HG02798 (cell line): ENCODE data around the gene BZW2.
A peak's percentile ranks its signal among the peaks of the same experiment; 100 is the strongest.
"Not testable (repeated sequence)": the region's sequence is repeated elsewhere in the genome, so short reads cannot be mapped to it uniquely, and the experiment has no call there.

Experiments used
- ATAC-seq: cut with Tn5 transposase; IDR thresholded peaks from one replicate; pipeline ENCODE4 v1.9.1; 2021; ENCODE audit warnings: mild to moderate bottlenecking; ENCODE audit not compliant: unreplicated experiment, poor library complexity

The BZW2 gene

GRCh38 chr7:16669581-16669980, 23.6 kb downstream of the BZW2 start:
- no peak for ATAC-seq

- no peak for ATAC-seq
These were observed 24.0 kb downstream of the BZW2 start for GRCh38 chr7:16670021-16670420.

- ATAC-seq, result no peak
These were observed 24.9 kb downstream of the BZW2 start for GRCh38 chr7:16670731-16671344.

GRCh38 chr7:16671811-16672210, 25.8 kb downstream of the BZW2 start:
- ATAC-seq, result no peak

- no peak for ATAC-seq
These were observed 29.3 kb downstream of the BZW2 start for GRCh38 chr7:16675277-16675676.

- ATAC-seq, result no peak
These were observed 32.1 kb downstream of the BZW2 start for GRCh38 chr7:16677978-16678494.

GRCh38 chr7:16678645-16679566, 32.9 kb downstream of the BZW2 start:
- not testable (repeated sequence) for ATAC-seq

GRCh38 chr7:16684935-16685334, 39.0 kb downstream of the BZW2 start:
- ATAC-seq, result no peak

- ATAC-seq, result no peak
These were observed 39.6 kb downstream of the BZW2 start for GRCh38 chr7:16685535-16685934.

GRCh38 chr7:16688249-16688648, 42.3 kb downstream of the BZW2 start:
- ATAC-seq, result no peak

GRCh38 chr7:16691241-16691640, 45.3 kb downstream of the BZW2 start:
- no peak for ATAC-seq

GRCh38 chr7:16693601-16694318, 47.8 kb downstream of the BZW2 start:
- ATAC-seq, result no peak

- no peak for ATAC-seq
These were observed 48.8 kb downstream of the BZW2 start for GRCh38 chr7:16694806-16695205.

- ATAC-seq, result peak; percentile 55
These were observed 49.7 kb downstream of the BZW2 start for GRCh38 chr7:16695621-16696237.

GRCh38 chr7:16697507-16698199, 51.7 kb downstream of the BZW2 start:
- ATAC-seq, result no peak

- no peak for ATAC-seq
These were observed 52.4 kb downstream of the BZW2 start for GRCh38 chr7:16698200-16698905.

- no peak for ATAC-seq
These were observed 56.5 kb downstream of the BZW2 start for GRCh38 chr7:16702441-16702840.

GRCh38 chr7:16708511-16708910, 62.5 kb downstream of the BZW2 start:
- no peak for ATAC-seq

GRCh38 chr7:16708980-16709379, 63.0 kb downstream of the BZW2 start:
- no peak for ATAC-seq
